SK-N-MC (cell line): ENCODE data around the gene MTARC2.

ENCODE experiments used
- EZH2 ChIP-seq: fragments of 200-600 bp; sonication (generic); IDR thresholded peaks from one replicate; pipeline ENCODE4 v1.6.1; 2017; ENCODE audit warnings: antibody characterized with exemption
- POLR2AphosphoS5 ChIP-seq: IDR thresholded peaks from 2 replicates; pipeline ENCODE4 v1.6.1; 2012; ENCODE audit warnings: mild to moderate bottlenecking, low read depth, low read length, borderline replicate concordance

DNA sequence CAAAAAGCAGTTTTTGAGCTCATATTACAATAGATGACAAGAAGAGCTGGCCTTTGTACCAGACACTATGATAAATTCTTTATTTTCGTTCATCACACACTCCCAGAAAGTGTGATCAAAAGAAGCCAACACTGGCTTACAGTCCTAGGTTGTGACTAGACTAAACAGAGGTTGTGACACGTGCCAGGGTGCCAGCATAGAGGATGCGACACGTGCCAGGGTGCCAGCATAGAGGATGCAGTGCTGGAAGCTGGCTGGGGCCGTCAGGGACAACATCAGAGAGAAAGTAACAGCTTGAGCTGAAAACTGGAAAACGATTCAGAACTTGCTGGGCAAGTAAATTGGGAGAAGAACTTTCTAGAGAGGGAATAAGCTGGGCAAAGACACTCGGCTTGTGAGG lies 40.8 kb downstream of the MTARC2 start:
- TF ChIP-seq EZH2: no peak
- TF ChIP-seq POLR2AphosphoS5: no peak
